LHCN-M2 (cell line): ENCODE measurements around the gene PDE10A. TPM values are rescaled to one million over a fixed set of nuclear protein-coding genes. Genes with fewer than 3 reads are reported as not detected.

ENCODE experiments used
- DNase-seq: peaks from one replicate; pipeline ENCODE4 v3.0.0-alpha.2; 2012; ENCODE audit warnings: low read depth
- total RNA-seq: library from RNA; depleted of rRNA; stranded (reverse); fragments of >200 nt; gene quantifications from 2 replicates; pipeline ENCODE4 v1.2.3, GENCODE V29; 2014

The PDE10A gene
- total RNA-seq, 1 experiment from 2014 or later: 17.9 TPM

DNA sequence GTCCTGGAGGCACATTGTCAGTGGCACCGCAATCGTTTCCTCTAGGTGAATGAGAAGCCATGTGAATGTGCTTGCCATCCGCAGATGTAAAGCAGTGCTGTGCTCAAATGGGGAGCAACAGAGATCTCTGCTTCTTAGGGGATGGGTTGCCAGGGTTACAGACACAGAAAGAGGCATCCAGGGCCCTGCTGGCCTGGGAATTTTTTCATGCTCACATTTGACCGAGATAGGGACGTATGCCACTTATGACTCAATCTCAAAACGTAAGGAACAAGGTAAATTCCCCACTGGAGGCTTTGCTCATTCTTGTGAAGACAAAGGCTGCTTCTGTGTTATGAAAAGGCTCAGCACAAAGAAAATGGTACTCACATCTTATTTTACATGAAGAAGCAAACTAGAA lies 364.6 kb downstream of the PDE10A start:
- no peak for DNase-seq

DNA sequence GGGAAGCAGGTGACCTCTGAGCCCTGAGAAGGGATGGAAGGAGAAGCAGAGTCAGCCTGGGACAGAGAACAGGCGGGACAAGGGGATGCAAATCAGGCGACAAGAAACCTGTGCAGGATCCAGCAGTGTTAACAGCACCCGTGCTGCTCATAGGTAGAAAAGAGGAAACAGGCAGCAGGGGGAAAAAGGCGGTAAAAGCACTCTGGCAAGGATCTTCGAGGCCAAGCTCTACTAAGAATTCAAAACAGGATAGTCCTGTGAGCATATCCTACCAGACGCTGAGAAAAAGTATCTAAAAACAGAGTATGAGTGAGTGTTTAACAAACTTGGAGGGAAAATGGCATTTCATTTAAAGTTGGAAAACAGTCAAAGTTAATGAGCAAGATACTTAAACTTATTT lies 370.4 kb downstream of the PDE10A start:
- no peak for DNase-seq
